ENCODE data around the gene CBARP.

CBARP gene

GRCh38 chr19:1228161-1228957 is 9.4 kb downstream of the CBARP start:
- Histone ChIP-seq H2AFZ (ENCODE audit: low read depth, low read length) (no peak overlapping the region), H3K9me3 (ENCODE audit: insufficient read depth, low read length) (no peaks in the 10 kb centered on the region), H4K20me1 (ENCODE audit: insufficient read depth, low read length) (no peaks in the 10 kb centered on the region), H3K4me2 (ENCODE audit: low read length) (no peak overlapping the region), H3K4me3 (ENCODE audit: low read length) (no peak overlapping the region), H3K36me3 (replicated peaks; ENCODE audit: low read depth, low read length) (peaks cover 14% of the 10 kb centered on the region), H3K79me2 (ENCODE audit: low read length) (no peaks in the 10 kb centered on the region), H3K27ac (ENCODE audit: low read length) (no peak overlapping the region), H3K27me3 (ENCODE audit: low read depth, low read length) (no peaks in the 10 kb centered on the region), H3K4me1 (ENCODE audit: low read length) (peaks cover 24% of the 10 kb centered on the region), H3K9ac (ENCODE audit: low read length) (no peak overlapping the region)
- TF ChIP-seq CTCF (IDR thresholded peaks at IDR 0.05; ENCODE audit: low read depth, low read length) = no peak

GRCh38 chr19:1227304-1228054 is 10.3 kb downstream of the CBARP start:
- H3K4me3 ChIP-seq (ENCODE audit: low read length) = no peak overlapping the region
- no peaks in the 10 kb centered on the region for H3K79me2 ChIP-seq (ENCODE audit: low read length)
- H3K9ac ChIP-seq (ENCODE audit: low read length) = no peak overlapping the region
- H2AFZ ChIP-seq (ENCODE audit: low read depth, low read length) = no peak overlapping the region
- peaks cover 14% of the 10 kb centered on the region for H3K36me3 ChIP-seq (replicated peaks; ENCODE audit: low read depth, low read length)
- no peaks in the 10 kb centered on the region for H3K9me3 ChIP-seq (ENCODE audit: insufficient read depth, low read length)
- no peaks in the 10 kb centered on the region for H4K20me1 ChIP-seq (ENCODE audit: insufficient read depth, low read length)
- TF ChIP-seq EZH2phosphoT487 (IDR thresholded peaks at IDR 0.05; ENCODE audit: low read depth) (no peak), CTCF (IDR thresholded peaks at IDR 0.05; ENCODE audit: low read depth, low read length) (no peak)
- H3K4me2 ChIP-seq (ENCODE audit: low read length) = no peak overlapping the region
- H3K27me3 ChIP-seq (ENCODE audit: low read depth, low read length) = no peaks in the 10 kb centered on the region
- H3K27ac ChIP-seq (ENCODE audit: low read length) = no peak overlapping the region
- peaks cover 19% of the 10 kb centered on the region for H3K4me1 ChIP-seq (ENCODE audit: low read length)

- peaks cover 11% of the 10 kb centered on the region for H3K4me1 ChIP-seq (ENCODE audit: low read length)
- no peak overlapping the region for H3K4me2 ChIP-seq (ENCODE audit: low read length)
- no peak overlapping the region for H3K4me3 ChIP-seq (ENCODE audit: low read length)
- H4K20me1 ChIP-seq (ENCODE audit: insufficient read depth, low read length) = no peaks in the 10 kb centered on the region
- H3K36me3 ChIP-seq (replicated peaks; ENCODE audit: low read depth, low read length) = peaks cover 14% of the 10 kb centered on the region
- no peak overlapping the region for H2AFZ ChIP-seq (ENCODE audit: low read depth, low read length)
- H3K9me3 ChIP-seq (ENCODE audit: insufficient read depth, low read length) = no peaks in the 10 kb centered on the region
- no peak overlapping the region for H3K27ac ChIP-seq (ENCODE audit: low read length)
- no peaks in the 10 kb centered on the region for H3K79me2 ChIP-seq (ENCODE audit: low read length)
- no peak for TF ChIP-seq EZH2phosphoT487 (IDR thresholded peaks at IDR 0.05; ENCODE audit: low read depth)
- no peak for TF ChIP-seq CTCF (IDR thresholded peaks at IDR 0.05; ENCODE audit: low read depth, low read length)
- H3K9ac ChIP-seq (ENCODE audit: low read length) = no peak overlapping the region
- no peaks in the 10 kb centered on the region for H3K27me3 ChIP-seq (ENCODE audit: low read depth, low read length)
These were observed 11.1 kb downstream of the CBARP start for GRCh38 chr19:1226522-1227303.

GRCh38 chr19:1226227-1226518 is 11.6 kb downstream of the CBARP start:
- Histone ChIP-seq H3K4me3 (ENCODE audit: low read length) (no peak overlapping the region), H4K20me1 (ENCODE audit: insufficient read depth, low read length) (no peaks in the 10 kb centered on the region), H3K4me1 (ENCODE audit: low read length) (peaks cover 6% of the 10 kb centered on the region; the same call in 1 of the 2 replicates), H3K27me3 (ENCODE audit: low read depth, low read length) (no peaks in the 10 kb centered on the region), H3K27ac (ENCODE audit: low read length) (no peak overlapping the region), H3K9ac (ENCODE audit: low read length) (no peak overlapping the region), H3K9me3 (ENCODE audit: insufficient read depth, low read length) (no peaks in the 10 kb centered on the region), H3K36me3 (replicated peaks; ENCODE audit: low read depth, low read length) (peaks cover 14% of the 10 kb centered on the region), H3K4me2 (ENCODE audit: low read length) (no peak overlapping the region), H3K79me2 (ENCODE audit: low read length) (no peaks in the 10 kb centered on the region), H2AFZ (ENCODE audit: low read depth, low read length) (no peak overlapping the region)
- no peak for TF ChIP-seq EZH2phosphoT487 (IDR thresholded peaks at IDR 0.05; ENCODE audit: low read depth)
